T-cell (primary cell): ENCODE results near the gene PDLIM4. TPM values are rescaled to one million over a fixed set of nuclear protein-coding genes. Genes with fewer than 3 reads are reported as not detected.

Source experiments
- ATAC-seq, 4 experiments: fragments of 200-7000 bp in 3 of 4; fragments of 150-1000 bp in 1 of 4; cut with Tn5 transposase; replicated peaks in 1 of 4; 1 replicate in 3 of 4; 2 replicates in 1 of 4; pipeline ENCODE4 v1.10.0; 2021; ENCODE audit warnings: moderate library complexity in 3 of 4, mild to moderate bottlenecking in 2 of 4, moderate number of reproducible peaks in 1 of 4
- CTCF ChIA-PET, 2 donors: fragments of 300-600 bp; sonication (Branson Sonifier 250); formaldehyde crosslinking; loops; one replicate each; lab custom pipeline; 2022; ENCODE audit warnings: antibody characterized with exemption in 2 of 2; lab: Charles Lee
- POLR2A ChIA-PET, 2 donors: fragments of 300-600 bp; sonication (Branson Sonifier 250); formaldehyde crosslinking; loops; one replicate each; lab custom pipeline; 2022; ENCODE audit warnings: antibody characterized with exemption in 2 of 2; lab: Charles Lee
- DNase-seq, 35 experiments: peaks; one replicate each; pipeline versions ENCODE4 v3.0.0 to v3.0.0-alpha.2; 2013 to 2023
- H3K27ac ChIP-seq: one replicate; pipeline ENCODE4 v1.5.1; 2013; ENCODE audit warnings: low read length
- H3K27me3 ChIP-seq, 2 experiments: replicated peaks in 1 of 2; 1 replicate in 1 of 2; 2 replicates in 1 of 2; pipeline versions ENCODE4 v1.6.1 to v1.7.0; 2013; ENCODE audit warnings: low read length in 1 of 2, mixed read lengths in 1 of 2; ENCODE audit not compliant: control insufficient read depth in 2 of 2, insufficient read depth in 2 of 2; ENCODE audit errors: extremely low read depth in 1 of 2
- H3K36me3 ChIP-seq, 2 donors: 1 replicate in 1 of 2; 2 replicates in 1 of 2; pipeline versions ENCODE4 v1.6.1 to v1.7.0; 2013; ENCODE audit warnings: low read length in 1 of 2; ENCODE audit not compliant: control insufficient read depth in 2 of 2, insufficient read depth in 1 of 2; ENCODE audit errors: extremely low read depth in 1 of 2
- H3K4me1 ChIP-seq, 2 experiments: 1 replicate in 1 of 2; 2 replicates in 1 of 2; pipeline versions ENCODE4 v1.6.1 to v1.7.0; 2013; ENCODE audit warnings: low read length in 2 of 2, mixed read lengths in 1 of 2; ENCODE audit not compliant: insufficient read depth in 2 of 2, control insufficient read depth in 1 of 2; ENCODE audit errors: extremely low read depth in 1 of 2
- H3K4me3 ChIP-seq, 2 donors: 1 replicate in 1 of 2; 2 replicates in 1 of 2; pipeline versions ENCODE4 v1.5.1 to v1.7.0; 2013; ENCODE audit warnings: mild to moderate bottlenecking in 2 of 2, low read length in 1 of 2, moderate library complexity in 1 of 2; ENCODE audit not compliant: control insufficient read depth in 1 of 2; ENCODE audit errors: extremely low read depth in 1 of 2
- H3K9me3 ChIP-seq: 2 replicates; pipeline ENCODE4 v1.7.0; 2013
- H3K27ac Mint-ChIP-seq, 2 donors: one replicate each; pipeline ENCODE4 v1.8.0; 2020 to 2021; ENCODE audit warnings: mild to moderate bottlenecking in 2 of 2, mixed read lengths in 2 of 2
- H3K27me3 Mint-ChIP-seq, 2 donors: one replicate each; pipeline ENCODE4 v1.8.0; 2021 to 2022; ENCODE audit warnings: mixed read lengths in 2 of 2
- H3K36me3 Mint-ChIP-seq: one replicate; pipeline ENCODE4 v1.8.0; 2021; ENCODE audit warnings: mixed read lengths
- H3K4me1 Mint-ChIP-seq, 3 donors: one replicate each; pipeline ENCODE4 v1.8.0; 2020 to 2022; ENCODE audit warnings: mixed read lengths in 3 of 3, mild to moderate bottlenecking in 1 of 3
- H3K4me3 Mint-ChIP-seq, 3 donors: one replicate each; pipeline ENCODE4 v1.8.0; 2020 to 2022; ENCODE audit warnings: mild to moderate bottlenecking in 3 of 3, mixed read lengths in 3 of 3, moderate library complexity in 3 of 3
- H3K9me3 Mint-ChIP-seq, 3 donors: one replicate each; pipeline ENCODE4 v1.8.0; 2020 to 2022; ENCODE audit warnings: mixed read lengths in 3 of 3
- WGBS: methylation state at CpG from one replicate; pipeline ENCODE4 v1.1.5; 2013; ENCODE audit warnings: missing lambda C conversion rate; ENCODE audit not compliant: insufficient coverage; 5-methylcytosine and 5-hydroxymethylcytosine counted together
- total RNA-seq, 35 experiments: library from RNA in 6 of 35; stranded (reverse) in 6 of 35; fragments of 120-200 nt in 1 of 35; gene quantifications; one replicate each; pipeline versions ENCODE4 v1.2.1 to v1.2.4 and lab custom pipeline; 2013 to 2026

Gene PDLIM4
- total RNA-seq, 5 donors from 2014 or later (not counting 1 experiment from before 2014, with no cell fraction given) = not detected

DNA sequence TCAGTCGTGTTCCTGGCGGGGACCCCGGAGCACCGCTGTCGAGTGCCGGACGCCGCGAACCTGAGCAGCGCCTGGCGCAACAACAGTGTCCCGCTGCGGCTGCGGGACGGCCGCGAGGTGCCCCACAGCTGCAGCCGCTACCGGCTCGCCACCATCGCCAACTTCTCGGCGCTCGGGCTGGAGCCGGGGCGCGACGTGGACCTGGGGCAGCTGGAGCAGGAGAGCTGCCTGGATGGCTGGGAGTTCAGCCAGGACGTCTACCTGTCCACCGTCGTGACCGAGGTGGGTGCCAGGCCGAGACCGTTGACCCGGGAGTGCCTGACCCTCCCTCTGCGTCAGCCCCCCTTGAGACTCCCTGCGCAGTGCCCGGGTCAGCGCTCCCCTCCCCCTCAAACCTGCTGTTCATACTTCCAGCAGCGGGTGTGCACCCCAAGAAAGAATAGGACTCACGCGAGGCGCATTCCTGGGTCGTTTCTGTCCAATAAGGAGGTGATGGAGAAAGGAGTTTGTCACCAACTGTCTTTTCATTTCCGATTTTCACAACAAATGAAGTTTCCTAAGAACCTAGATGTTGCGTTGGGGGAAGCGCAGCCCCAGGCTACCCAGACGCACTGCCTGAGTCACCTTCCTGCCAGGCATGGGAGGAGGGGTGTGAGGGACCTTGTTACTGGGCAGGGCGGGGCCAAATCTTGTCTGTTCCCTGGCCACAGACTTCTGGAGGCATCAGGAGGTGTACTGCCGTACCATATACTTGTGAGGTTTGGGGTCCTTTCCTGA is 37.4 kb downstream of the PDLIM4 start:
- Mint-ChIP-seq H3K9me3 (no peaks in the 10 kb centered on the region), H3K36me3 (no peaks in the 10 kb centered on the region), H3K4me1 (peaks cover 13 to 21% (median 19%) of the 10 kb centered on the region in 3 donors), H3K27me3 (peaks cover 14 to 15% of the 10 kb centered on the region in 2 donors), H3K27ac (peak overlapping the region in 1 of 2 donors; percentile 36), H3K4me3 (peak overlapping the region; percentile 81 to 91 (median 89))
- Histone ChIP-seq H3K36me3 (no peaks in the 10 kb centered on the region), H3K4me3 (peak overlapping the region; percentile 68 to 80), H3K9me3 (no peaks in the 10 kb centered on the region), H3K27ac (no peak overlapping the region), H3K27me3 (peaks cover 0 to 38% of the 10 kb centered on the region in 2 experiments), H3K4me1 (peaks cover 7 to 25% of the 10 kb centered on the region in 2 experiments)
- POLR2A ChIA-PET = interaction anchor here in 1 of 2 donors (0.8 kb wide), 1 partner anchor 74 kb away, joined by 3 read pairs; the partner anchor contains the start of gene SLC22A5
- 1% methylated on average over 38 of the region's 50 CpGs for WGBS
- ATAC-seq = peak in 3 of 4 experiments; percentile 53 to 64 (median 58)
- DNase-seq = peak in 26 of 35 experiments; percentile 11 to 68 (median 30)
- CTCF ChIA-PET = interaction anchor here in 1 of 2 donors (0.7 kb wide), 1 partner anchor 22 kb away, joined by 3 read pairs; no protein-coding TSS in a partner anchor

DNA sequence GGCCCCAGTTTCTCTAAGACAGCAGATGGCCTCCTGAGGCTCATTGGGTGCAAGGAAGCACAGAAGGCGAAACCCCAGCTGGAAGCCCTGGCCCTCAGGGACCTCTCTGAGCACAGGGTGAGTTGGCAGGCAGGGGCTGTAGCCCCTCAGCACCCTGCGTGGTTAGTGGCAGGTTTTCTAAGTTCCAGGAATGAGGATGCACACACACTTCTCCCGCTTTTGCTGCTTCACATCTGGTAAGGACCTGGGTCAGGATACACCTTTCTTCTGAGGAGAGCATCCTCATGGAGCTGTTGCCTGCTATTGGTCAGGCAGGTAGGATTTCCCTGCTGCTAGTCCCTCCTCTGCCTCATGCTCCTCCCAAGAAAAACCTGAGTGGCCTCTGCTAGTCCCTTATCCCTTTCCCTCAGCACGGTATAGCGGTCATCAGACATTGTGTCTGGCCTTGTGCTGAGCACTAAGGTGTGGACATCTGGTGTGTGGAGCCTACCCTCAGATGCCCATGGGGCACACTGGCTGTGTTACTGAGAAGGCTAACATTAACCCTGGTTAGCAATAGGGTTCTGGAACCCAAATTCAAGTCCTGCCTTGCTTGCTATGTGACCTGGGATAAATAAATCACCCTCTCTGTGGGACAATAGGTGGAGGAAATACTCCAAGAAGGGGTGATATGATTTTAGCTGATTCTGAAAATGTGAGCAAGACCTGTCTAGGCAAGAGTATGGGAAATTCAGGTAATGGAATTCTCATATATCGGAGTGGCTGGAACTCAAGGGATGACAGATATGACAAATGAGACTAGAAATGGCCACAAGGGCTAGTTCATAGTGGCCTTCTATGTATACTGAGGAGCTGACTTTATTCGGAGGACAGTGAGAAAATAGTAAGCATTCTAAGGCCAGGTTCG is 38.3 kb downstream of the PDLIM4 start:
- no peaks in the 10 kb centered on the region for H3K9me3 ChIP-seq
- ATAC-seq (no peak), DNase-seq (no peak)
- Mint-ChIP-seq H3K9me3 (no peaks in the 10 kb centered on the region), H3K27ac (no peak overlapping the region), H3K27me3 (peaks cover 14 to 15% of the 10 kb centered on the region in 2 donors), H3K4me1 (peaks cover 13 to 21% (median 19%) of the 10 kb centered on the region in 3 donors), H3K4me3 (peak overlapping the region; percentile 81 to 91 (median 89)), H3K36me3 (no peaks in the 10 kb centered on the region)
- H3K36me3 ChIP-seq = no peaks in the 10 kb centered on the region
- peak overlapping the region in 1 of 2 donors; percentile 80 for H3K4me3 ChIP-seq
- ChIA-PET POLR2A (no interaction called here), CTCF (interaction anchor here in 1 of 2 donors (0.6 kb wide), 1 partner anchor 966 kb away, joined by 3 read pairs; no protein-coding TSS in a partner anchor)
- 92% methylated on average over 7 of the region's 8 CpGs for WGBS
- H3K4me1 ChIP-seq = peaks cover 7 to 25% of the 10 kb centered on the region in 2 experiments
- H3K27ac ChIP-seq = no peak overlapping the region
- peaks cover 0 to 38% of the 10 kb centered on the region in 2 experiments for H3K27me3 ChIP-seq

DNA sequence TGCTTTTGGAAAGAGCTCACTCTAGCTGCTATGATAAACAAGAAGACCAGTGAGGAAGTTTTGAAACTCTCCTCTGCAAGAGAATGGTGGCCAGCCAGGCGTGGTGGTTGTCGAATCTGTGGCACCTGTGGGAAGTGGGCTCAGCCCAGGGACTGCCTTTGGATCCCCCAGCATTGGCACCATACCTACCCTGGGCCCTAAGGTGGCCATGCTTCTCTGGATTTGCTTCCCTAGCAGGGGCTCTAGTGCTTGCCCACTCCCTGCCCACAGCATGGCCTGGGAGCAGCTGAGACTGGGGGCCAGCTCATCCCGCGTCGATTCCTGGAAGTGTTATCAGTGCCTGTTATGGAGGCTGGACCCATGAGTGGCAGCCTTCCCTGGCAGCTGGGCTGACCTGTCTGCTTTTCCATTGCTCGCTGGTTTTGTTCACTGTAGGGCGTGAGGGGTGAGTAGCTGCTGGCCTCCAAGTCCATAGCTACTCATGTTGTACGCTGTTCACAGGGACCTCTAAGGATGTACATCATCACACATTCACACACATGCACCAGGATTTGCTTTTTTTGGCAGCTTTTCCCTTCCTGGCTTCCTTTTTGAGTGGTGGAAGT is 39.0 kb downstream of the PDLIM4 start:
- DNase-seq = no peak
- Mint-ChIP-seq H3K27ac (no peak overlapping the region), H3K36me3 (no peaks in the 10 kb centered on the region), H3K4me1 (peaks cover 13 to 21% (median 19%) of the 10 kb centered on the region in 3 donors), H3K4me3 (no peak overlapping the region), H3K9me3 (no peaks in the 10 kb centered on the region), H3K27me3 (peaks cover 14 to 15% of the 10 kb centered on the region in 2 donors)
- Histone ChIP-seq H3K27me3 (peaks cover 0 to 38% of the 10 kb centered on the region in 2 experiments), H3K4me1 (peaks cover 7 to 25% of the 10 kb centered on the region in 2 experiments), H3K36me3 (no peaks in the 10 kb centered on the region), H3K27ac (no peak overlapping the region), H3K4me3 (no peak overlapping the region), H3K9me3 (no peaks in the 10 kb centered on the region)
- ChIA-PET POLR2A (no interaction called here), CTCF (interaction anchor here in 1 of 2 donors (0.6 kb wide), 1 partner anchor 965 kb away, joined by 3 read pairs; no protein-coding TSS in a partner anchor)
- ATAC-seq = no peak
- WGBS = 98% methylated on average over 7 of the region's 8 CpGs

DNA sequence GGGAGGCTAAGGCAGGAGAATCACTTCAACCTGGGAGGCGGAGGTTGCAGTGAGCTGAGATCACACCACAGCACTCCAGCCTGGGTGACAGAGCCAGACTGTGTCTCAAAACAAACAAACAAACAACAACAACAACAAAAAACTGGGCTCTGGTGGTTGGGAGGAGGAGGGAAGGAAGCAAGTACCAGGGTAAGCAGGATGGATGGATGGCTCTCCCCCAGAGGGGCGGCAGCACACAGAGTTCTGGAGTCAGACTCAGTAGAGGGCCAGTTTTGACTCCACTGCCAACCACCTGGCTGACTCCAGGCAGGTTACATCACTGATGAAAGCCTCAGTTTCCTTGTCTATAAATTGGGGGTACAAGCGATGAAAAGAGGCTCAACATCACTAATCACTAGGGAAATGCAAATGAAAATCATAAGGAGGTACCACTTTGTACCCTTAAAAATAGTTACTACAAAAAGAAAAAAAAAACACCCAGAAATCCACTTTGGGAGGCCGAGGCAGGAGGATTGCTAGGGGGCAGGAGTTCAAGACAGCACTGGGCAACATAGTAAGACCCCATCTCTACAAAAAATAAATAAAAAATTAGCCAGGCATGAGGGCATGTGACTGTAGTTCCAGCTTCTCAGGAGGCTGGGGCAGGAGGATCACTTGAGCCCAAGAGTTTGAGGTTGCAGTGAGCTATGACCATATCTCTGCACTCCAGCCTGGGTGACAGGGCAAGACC is 39.9 kb downstream of the PDLIM4 start:
- H3K36me3 Mint-ChIP-seq = no peaks in the 10 kb centered on the region
- ATAC-seq = no peak

DNA sequence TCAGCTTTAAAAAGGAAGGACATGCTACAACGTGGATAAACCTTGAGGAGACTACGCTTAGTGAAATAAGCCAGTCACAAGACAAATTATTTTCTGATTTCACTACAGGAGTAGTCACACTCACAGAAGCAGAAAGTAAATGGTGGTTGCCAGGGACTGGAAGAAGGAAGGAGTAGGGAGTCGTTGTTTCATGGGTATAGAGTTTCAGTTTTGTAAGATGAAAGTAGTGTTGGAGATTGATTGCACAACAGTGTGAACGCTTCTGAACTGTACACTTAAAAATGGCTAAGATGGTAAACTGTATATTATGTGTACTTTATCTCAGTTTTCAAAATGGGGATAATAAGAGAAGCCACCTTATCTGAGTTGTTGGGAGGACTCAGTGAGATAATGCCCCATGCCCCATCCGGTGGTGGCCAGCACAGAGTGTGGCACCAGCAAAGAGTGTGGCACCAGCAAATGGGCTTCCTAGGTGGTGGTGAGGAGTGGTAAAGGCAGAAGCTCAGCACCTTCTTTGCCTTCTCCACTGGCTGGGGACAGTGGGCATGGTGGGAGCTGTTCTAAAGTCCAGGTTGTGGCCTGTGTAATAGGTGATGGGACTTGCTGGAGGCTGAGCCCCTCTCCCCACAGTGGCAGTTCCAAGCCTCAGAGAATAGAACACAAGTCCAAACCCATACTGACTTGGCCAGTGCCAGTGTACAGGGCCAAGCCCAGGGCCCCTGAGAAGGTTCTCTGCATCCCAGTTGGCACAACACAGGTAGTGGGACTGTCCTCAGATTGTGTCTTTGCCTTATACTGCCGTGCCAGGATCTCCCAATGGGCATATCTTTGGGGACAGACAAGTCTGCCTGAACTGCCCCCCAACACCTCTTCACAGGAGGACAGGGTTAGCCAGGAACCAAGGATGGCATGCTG is 41.1 kb downstream of the PDLIM4 start:
- Histone ChIP-seq H3K27me3 (peaks cover 0 to 32% of the 10 kb centered on the region in 2 experiments), H3K27ac (no peak overlapping the region), H3K4me3 (no peak overlapping the region), H3K36me3 (no peaks in the 10 kb centered on the region), H3K4me1 (peaks cover 7 to 18% of the 10 kb centered on the region in 2 experiments), H3K9me3 (no peaks in the 10 kb centered on the region)
- Mint-ChIP-seq H3K27me3 (peaks cover 14 to 15% of the 10 kb centered on the region in 2 donors), H3K4me1 (peaks cover 13 to 16% (median 13%) of the 10 kb centered on the region in 3 donors), H3K27ac (no peak overlapping the region), H3K9me3 (peaks cover 0 to 1% (median 0%) of the 10 kb centered on the region in 3 donors), H3K36me3 (peaks cover 4% of the 10 kb centered on the region), H3K4me3 (no peak overlapping the region)
- ChIA-PET CTCF (no interaction called here), POLR2A (no interaction called here)
- WGBS = 63% methylated on average over 3 of the region's 6 CpGs
- DNase-seq = no peak
- no peak for ATAC-seq

More for the DNA sequence above, 39.9 kb downstream of the PDLIM4 start:
- H3K4me3 Mint-ChIP-seq = no peak overlapping the region
- DNase-seq = no peak
- H3K27me3 Mint-ChIP-seq = peaks cover 14 to 15% of the 10 kb centered on the region in 2 donors
- no peaks in the 10 kb centered on the region for H3K9me3 Mint-ChIP-seq
- WGBS = no CpG with 5 or more reads among the region's 4 CpGs
- ChIA-PET CTCF (no interaction called here), POLR2A (no interaction called here)
- no peak overlapping the region for H3K27ac Mint-ChIP-seq
- H3K27me3 ChIP-seq = peaks cover 0 to 38% of the 10 kb centered on the region in 2 experiments
- H3K4me1 ChIP-seq = peaks cover 7 to 25% of the 10 kb centered on the region in 2 experiments
- H3K4me1 Mint-ChIP-seq = peaks cover 13 to 21% (median 19%) of the 10 kb centered on the region in 3 donors
- no peak overlapping the region for H3K27ac ChIP-seq
- H3K4me3 ChIP-seq = no peak overlapping the region
- no peaks in the 10 kb centered on the region for H3K36me3 ChIP-seq
- no peaks in the 10 kb centered on the region for H3K9me3 ChIP-seq
